Measurements from ENCODE around the gene AHDC1.

AHDC1 gene

DNA sequence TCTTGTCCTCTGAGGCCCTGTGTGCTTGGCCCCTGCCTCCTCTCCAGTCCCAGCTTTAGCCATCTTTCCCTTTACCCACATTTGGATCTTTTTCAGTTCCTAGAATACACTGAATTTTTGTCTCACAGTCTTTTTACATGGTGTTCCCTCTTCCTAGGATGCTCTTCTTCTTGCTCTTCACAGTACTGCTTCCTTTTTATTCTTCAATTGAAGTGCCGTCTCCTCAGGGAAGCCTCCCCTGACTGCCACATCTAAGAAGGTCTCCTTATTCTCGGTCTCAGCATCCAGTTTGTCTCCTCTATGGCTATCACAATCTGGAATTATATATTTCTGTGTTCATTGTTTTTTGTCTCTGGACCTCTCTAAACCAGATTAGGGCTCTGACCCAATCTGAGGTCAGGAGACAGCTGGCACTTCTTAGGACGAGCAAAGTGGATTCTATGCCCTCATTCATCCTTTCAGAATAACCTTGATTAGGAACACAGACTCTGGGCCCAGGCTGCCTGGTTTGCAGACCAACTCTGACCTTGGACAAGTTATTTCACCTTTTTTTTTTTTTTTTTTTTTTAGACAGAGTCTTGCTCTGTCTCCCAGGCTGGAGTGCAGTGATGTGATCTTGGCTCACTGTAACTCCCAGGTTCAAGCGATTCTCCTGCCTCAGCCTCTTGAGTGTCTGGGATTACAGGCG is 34.2 kb upstream of the AHDC1 start:
- TF ChIP-seq, protein P1, sequence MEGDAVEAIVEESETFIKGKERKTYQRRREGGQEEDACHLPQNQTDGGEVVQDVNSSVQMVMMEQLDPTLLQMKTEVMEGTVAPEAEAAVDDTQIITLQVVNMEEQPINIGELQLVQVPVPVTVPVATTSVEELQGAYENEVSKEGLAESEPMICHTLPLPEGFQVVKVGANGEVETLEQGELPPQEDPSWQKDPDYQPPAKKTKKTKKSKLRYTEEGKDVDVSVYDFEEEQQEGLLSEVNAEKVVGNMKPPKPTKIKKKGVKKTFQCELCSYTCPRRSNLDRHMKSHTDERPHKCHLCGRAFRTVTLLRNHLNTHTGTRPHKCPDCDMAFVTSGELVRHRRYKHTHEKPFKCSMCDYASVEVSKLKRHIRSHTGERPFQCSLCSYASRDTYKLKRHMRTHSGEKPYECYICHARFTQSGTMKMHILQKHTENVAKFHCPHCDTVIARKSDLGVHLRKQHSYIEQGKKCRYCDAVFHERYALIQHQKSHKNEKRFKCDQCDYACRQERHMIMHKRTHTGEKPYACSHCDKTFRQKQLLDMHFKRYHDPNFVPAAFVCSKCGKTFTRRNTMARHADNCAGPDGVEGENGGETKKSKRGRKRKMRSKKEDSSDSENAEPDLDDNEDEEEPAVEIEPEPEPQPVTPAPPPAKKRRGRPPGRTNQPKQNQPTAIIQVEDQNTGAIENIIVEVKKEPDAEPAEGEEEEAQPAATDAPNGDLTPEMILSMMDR (conservative IDR thresholded peaks at IDR 0.05; ENCODE audit: control insufficient read depth, insufficient read depth, low read depth, low read length) = no peak
- no peak for DNase-seq (ENCODE audit: low read depth)
- no peak overlapping the region for H3K4me3 ChIP-seq (ENCODE audit: control insufficient read depth, low read depth, low read length)

DNA sequence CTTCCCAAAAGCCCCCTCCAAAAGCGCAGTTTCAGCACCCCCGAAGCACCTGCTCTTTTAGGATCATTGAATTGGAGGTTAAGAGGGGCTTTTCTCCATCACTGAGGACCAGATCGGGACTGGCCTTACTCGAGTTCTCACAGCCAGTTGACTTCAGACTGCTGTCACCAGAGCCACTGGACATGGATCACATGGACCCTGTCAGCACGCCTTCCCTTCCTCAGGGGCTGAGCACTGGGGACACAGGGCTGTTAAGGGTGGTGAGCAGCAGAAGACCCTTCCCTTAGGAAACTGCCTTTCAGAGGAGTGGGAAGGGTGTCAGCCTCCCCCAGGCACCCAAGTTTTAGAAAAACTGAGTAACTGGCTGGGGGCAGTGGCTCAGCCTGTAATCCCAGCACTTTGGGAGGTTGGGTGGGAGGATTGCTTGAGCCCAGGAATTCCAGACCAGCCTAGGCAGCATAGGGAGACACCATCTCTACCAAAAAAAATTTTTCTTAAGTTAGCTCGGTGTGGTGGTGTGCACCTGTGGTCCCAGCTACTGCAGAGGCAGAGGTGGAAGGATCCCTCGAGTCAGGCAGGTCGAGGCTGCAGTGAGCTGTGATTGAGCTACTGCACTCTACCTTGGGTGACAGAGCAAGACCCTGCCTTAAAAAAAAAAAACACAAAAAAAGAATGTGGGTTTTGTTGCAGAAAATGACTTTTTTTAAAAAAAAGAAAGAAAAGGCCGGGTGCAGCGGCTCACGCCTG is 31.6 kb upstream of the AHDC1 start:
- H3K4me3 ChIP-seq (ENCODE audit: control insufficient read depth, low read depth, low read length) = no peak overlapping the region

GRCh38 chr1:27634985-27635367 is 31.0 kb upstream of the AHDC1 start, which contains the start of gene FGR:
Gene FGR, minus strand, starts transcription at chr1:27635185. Its CDS starts 11,269 bp downstream, at chr1:27623916.
- TF ChIP-seq, protein P1 (conservative IDR thresholded peaks at IDR 0.05; ENCODE audit: control insufficient read depth, insufficient read depth, low read depth, low read length) = no peak
- peak within 1 kb of the TSS; percentile 30 for H3K4me3 ChIP-seq (ENCODE audit: control insufficient read depth, low read depth, low read length)
- DNase-seq (ENCODE audit: low read depth) = no peak

More for the DNA sequence above, 31.6 kb upstream of the AHDC1 start:
- TF ChIP-seq, protein P1 (conservative IDR thresholded peaks at IDR 0.05; ENCODE audit: control insufficient read depth, insufficient read depth, low read depth, low read length) = no peak
- DNase-seq (ENCODE audit: low read depth) = no peak

GRCh38 chr1:27634177-27634984 is 30.4 kb upstream of the AHDC1 start:
- TF ChIP-seq, protein P1 (conservative IDR thresholded peaks at IDR 0.05; ENCODE audit: control insufficient read depth, insufficient read depth, low read depth, low read length) = no peak
- peak overlapping the region; percentile 30 for H3K4me3 ChIP-seq (ENCODE audit: control insufficient read depth, low read depth, low read length)
- no peak for DNase-seq (ENCODE audit: low read depth)

- TF ChIP-seq, protein P1 (conservative IDR thresholded peaks at IDR 0.05; ENCODE audit: control insufficient read depth, insufficient read depth, low read depth, low read length) = no peak
- no peak overlapping the region for H3K4me3 ChIP-seq (ENCODE audit: control insufficient read depth, low read depth, low read length)
- DNase-seq (ENCODE audit: low read depth) = no peak
Measured at GRCh38 chr1:27633640-27634176, 29.8 kb upstream of the AHDC1 start.

DNA sequence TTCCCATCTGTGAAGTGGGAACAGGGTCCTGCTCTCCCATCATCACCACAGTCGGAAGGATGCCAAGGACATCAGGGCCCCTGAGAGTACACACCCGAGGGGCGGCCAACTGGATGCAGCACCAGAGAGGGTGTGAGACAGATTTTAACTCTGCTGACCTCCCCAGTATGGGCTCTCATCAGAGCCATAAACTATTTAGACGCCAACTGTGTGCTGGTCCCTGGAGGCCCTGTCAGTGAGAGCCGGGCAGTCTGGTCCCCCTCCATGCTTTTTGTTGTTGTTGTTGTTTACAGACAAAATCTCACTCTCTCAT is 29.3 kb upstream of the AHDC1 start:
- DNase-seq (ENCODE audit: low read depth) = no peak
- TF ChIP-seq, protein P1 (conservative IDR thresholded peaks at IDR 0.05; ENCODE audit: control insufficient read depth, insufficient read depth, low read depth, low read length) = no peak
- no peak overlapping the region for H3K4me3 ChIP-seq (ENCODE audit: control insufficient read depth, low read depth, low read length)
